DMS53 treated with DMSO at 0.1 percent for 48 hours (cell line): Measurements from ENCODE around the gene TCFL5.
"Not testable (repeated sequence)": the region's sequence is repeated elsewhere in the genome, so short reads cannot be mapped to it uniquely, and the experiment has no call there.

Experiments used
- DNase-seq: peaks from one replicate; lab custom pipeline; 2025; ENCODE audit not compliant: unreplicated experiment; lab: John Stamatoyannopoulos, UW

TCFL5 gene

GRCh38 chr20:62855120-62855519 lies 6.5 kb downstream of the TCFL5 start:
- no peak for DNase-seq

- no peak for DNase-seq
Measured at GRCh38 chr20:62854121-62854520, 7.5 kb downstream of the TCFL5 start.

DNA sequence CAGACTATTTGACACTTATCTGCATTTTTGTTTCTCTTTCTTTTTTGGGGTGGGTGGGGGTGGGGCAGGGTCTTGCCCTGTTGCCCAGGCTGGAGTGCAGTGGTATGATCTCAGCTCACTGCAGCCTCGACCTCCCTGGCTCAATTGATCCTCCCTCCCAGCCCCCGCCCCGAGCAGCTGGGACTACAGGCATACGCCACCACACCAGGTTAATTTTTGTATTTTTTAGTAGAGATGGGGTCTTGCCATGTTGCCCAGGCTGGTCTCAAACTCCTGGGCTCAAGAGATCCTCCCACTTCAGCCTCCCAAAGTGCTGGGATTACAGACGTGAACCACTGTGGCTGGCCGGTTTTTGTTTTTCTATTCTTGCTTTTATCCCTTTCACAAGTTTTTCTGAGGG lies 8.3 kb downstream of the TCFL5 start:
- DNase-seq = not testable (repeated sequence)

GRCh38 chr20:62852841-62853240 lies 8.8 kb downstream of the TCFL5 start:
- no peak for DNase-seq

- DNase-seq = no peak
Measured at GRCh38 chr20:62852196-62852595, 9.4 kb downstream of the TCFL5 start.

DNA sequence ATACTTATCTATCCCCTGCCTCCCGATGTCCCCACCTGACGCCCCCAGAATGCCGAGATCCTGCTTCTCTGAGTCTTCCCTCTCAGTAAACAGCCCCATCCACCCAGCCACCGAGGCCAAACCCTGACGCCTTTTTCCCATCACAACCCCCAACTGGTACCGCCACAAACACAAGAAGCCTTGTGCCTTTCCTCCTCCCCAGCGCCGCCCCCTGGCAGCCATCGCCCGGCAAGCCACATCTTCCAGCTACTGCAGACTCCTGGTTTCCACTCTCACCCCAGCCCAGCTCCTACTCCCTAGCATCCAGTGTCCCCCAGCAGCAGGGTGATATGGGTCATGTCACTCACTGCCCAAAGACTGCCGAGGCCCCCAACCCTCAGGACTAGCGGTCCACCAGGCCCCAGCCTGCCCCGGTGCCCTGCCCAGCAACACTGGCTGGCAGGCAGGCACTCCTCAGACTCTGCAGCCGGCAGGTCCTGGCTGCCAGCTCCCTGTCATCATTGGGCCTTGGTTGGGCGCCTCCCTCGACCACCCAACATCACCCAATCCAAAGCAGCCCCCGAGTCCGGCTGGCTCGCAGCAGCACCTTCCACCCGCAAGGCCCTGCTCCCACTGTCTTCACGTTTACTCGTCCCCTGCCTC lies 11.2 kb downstream of the TCFL5 start:
- no peak for DNase-seq

- DNase-seq = no peak
Measured at GRCh38 chr20:62849431-62849830, 12.2 kb downstream of the TCFL5 start.

DNA sequence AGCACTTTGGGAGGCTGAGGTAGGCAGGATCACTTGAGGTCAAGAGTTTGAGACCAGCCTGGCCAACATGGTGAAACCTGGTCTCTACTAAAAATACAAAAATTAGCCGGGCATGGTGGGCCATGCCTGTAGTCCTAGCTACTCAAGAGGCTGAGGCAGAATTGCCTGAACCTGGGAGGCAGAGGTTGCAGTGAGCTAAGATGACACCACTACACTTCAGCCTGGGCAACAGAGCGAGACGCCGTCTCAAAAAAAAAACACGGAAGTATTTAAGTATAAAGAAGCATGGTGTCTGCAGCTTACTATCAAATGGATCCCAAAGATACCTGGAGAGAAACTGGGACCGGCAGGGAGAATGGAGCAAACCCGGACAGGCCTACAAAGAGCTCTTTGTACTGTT lies 12.7 kb downstream of the TCFL5 start:
- not testable (repeated sequence) for DNase-seq

- DNase-seq = no peak
Measured at GRCh38 chr20:62846166-62846890, 15.3 kb downstream of the TCFL5 start.

- DNase-seq = no peak
Measured at GRCh38 chr20:62845416-62846160, 16.0 kb downstream of the TCFL5 start.

GRCh38 chr20:62844182-62844581 lies 17.4 kb downstream of the TCFL5 start:
- DNase-seq = no peak

DNA sequence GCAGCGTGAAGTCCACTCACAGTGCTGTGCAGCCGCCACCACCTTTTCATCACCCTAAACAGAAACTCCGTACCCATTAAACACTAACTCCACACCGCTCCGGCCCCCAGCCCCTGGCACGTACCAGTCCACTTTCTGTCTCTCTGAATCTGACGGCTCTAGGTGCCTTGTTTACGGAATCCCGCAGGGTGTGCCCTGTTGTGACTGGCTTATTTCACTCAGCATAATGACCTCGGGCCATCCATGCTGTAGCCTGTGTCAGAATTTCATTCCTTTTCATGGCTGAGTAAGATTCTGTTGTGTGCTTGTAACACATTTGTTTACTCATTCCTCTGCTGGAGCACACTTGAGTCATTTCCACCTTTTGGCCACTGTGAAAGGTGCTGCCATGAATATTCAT lies 18.0 kb downstream of the TCFL5 start:
- DNase-seq = no peak

- no peak for DNase-seq
Measured at GRCh38 chr20:62841705-62842212, 19.9 kb downstream of the TCFL5 start.

GRCh38 chr20:62840244-62841197 lies 21.1 kb downstream of the TCFL5 start:
- DNase-seq = no peak

DNA sequence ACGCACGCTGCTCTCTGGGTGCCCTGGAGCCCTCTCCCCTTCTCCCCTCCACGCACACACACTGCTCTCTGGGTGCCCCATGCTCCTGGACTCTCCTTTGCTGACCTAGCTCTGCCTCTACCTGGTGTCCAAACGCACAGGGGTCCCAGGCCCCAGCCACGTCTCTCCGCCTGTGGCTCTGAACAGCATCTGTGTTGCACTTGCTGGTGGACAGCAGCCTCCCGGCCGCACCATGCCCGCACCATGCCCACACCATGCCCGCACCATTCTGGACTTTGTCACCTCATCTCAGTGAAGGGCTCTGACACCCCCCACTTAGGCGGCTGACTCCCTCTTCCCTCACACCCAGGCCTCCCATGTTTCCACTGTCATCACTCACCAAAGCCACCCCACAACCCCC lies 21.8 kb downstream of the TCFL5 start:
- DNase-seq = no peak

DNA sequence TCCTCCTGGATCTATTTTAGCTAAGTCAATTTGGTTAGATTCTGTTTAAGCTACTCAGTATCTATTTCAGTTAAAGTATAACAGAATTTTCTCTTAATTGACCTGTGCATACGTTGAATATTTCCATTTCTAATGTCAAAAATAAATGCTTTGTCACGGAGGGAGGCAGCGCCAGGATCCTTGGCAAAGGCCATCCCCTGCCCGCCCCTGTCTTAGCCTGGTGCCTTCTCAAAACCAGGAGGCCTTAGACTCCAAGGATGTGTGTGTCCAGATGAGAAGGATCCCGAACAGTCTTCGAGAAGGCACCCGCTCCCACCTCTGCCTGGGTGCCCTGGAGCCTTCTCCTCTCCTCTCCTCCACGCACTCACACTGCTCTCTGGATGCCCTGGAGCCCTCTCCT lies 22.4 kb downstream of the TCFL5 start:
- DNase-seq = no peak

- peak; percentile 20 for DNase-seq
Measured at GRCh38 chr20:62838128-62838891, 23.3 kb downstream of the TCFL5 start.

DNA sequence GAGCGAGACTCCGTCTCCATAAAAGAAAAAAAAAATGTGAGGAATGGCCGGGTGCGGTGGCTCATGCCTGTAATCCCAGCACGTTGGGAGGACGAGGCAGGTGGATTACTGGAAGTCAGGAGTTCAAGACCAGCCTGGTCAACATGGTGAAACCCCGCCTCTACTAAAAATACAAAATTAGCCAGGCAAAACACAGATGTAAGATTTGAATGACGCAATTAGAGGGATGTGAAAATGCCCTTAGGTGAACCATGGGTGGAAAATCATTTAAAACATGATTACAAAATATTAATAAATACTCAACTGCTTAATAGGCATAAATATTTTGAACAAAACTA lies 23.9 kb downstream of the TCFL5 start:
- DNase-seq = no peak

DNA sequence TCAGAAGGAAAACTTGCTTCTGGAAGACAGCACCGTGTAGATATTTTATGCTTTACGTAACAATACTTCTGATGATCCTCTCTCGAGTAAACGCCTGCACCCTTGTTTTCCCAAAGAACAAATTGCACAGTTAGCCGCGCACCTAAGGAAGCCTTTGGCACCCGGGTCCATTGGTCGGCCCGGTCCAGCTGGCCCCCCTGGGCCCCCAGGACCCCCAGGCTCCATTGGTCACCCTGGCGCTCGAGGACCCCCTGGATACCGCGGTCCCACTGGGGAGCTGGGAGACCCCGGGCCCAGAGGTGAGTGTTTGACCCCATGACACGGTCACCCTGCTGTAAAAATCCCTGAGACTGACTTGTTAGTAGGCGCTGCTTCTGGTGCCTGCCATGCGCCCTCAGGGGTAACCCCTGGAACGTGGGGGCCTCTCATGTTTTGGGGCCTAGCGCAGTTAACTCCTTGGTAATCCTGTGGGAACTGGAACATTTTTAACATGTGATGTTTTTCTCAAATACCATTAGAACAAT lies 24.6 kb downstream of the TCFL5 start:
- DNase-seq = no peak
